ENCODE data around the gene CUZD1. TPM values are rescaled to one million over a fixed set of nuclear protein-coding genes. Genes with fewer than 3 reads are reported as not detected.
"Not testable (repeated sequence)": the region's sequence is repeated elsewhere in the genome, so short reads cannot be mapped to it uniquely, and the experiment has no call there.

The CUZD1 gene
- 1 to 10 TPM; 2.4 to 3.4 TPM for total RNA-seq

GRCh38 chr10:122845783-122846332 lies at the start of gene CUZD1:
Gene CUZD1, minus strand, starts transcription at chr10:122845857. Its CDS starts 14 bp downstream, at chr10:122845843.
- no peak for DNase-seq
- H3K27me3 Mint-ChIP-seq = no peaks in the 10 kb centered on the region
- CTCF ChIA-PET = no interaction called here
- H3K36me3 Mint-ChIP-seq (ENCODE audit: low read depth) = peaks cover 34% of the 10 kb centered on the region
- H3K9me3 Mint-ChIP-seq = peaks cover 11% of the 10 kb centered on the region
- peaks cover 6% of the 10 kb centered on the region for H3K4me1 Mint-ChIP-seq
- POLR2A ChIA-PET = no interaction called here
- no peak within 1 kb of the TSS for H3K27ac Mint-ChIP-seq
- H3K4me3 Mint-ChIP-seq = no peak within 1 kb of the TSS

DNA sequence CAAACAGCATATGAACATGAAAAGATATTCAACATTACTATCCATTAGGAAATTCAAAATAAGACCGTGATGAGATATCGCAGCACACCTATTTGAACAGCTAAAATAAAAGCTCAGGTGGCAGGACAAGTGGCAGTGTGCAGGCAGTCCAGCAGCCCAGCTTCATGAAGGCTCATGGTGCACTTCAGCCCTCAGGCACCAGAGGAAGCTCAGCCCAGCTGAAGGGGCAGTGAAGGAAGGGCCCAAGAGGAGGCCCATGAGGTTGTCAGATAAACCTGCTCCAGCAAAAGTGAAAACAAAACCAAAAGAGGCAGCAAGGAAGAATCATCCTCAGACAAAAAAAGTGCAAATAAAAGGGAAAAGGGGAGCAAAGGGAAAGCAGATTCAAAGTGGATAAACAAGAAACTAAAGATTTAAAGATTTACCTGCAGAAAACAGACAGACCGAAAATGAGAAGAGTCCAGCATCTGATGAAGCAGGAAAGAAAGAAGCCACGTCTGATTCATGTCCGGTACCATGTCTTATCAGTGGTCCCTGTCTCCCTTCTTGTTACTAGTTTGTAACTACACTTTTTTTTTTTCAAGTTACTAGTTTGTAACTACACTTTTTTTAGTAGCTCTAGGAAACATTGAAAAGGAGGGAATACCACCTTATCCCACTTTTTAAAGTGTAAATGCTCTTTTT lies 48.7 kb upstream of the CUZD1 start:
- no peak overlapping the region for H3K27ac Mint-ChIP-seq
- H3K4me1 Mint-ChIP-seq = peaks cover 6% of the 10 kb centered on the region
- POLR2A ChIA-PET = no interaction called here
- CTCF ChIA-PET = interaction anchor here (1.8 kb wide), 1 partner anchor 86 kb away, joined by 3 read pairs; the partner anchor contains the start of gene PSTK
- peaks cover 2% of the 10 kb centered on the region for H3K9me3 Mint-ChIP-seq
- no peak overlapping the region for H3K4me3 Mint-ChIP-seq
- H3K36me3 Mint-ChIP-seq (ENCODE audit: low read depth) = peaks cover 4% of the 10 kb centered on the region
- no peak for DNase-seq
- H3K27me3 Mint-ChIP-seq = no peaks in the 10 kb centered on the region

DNA sequence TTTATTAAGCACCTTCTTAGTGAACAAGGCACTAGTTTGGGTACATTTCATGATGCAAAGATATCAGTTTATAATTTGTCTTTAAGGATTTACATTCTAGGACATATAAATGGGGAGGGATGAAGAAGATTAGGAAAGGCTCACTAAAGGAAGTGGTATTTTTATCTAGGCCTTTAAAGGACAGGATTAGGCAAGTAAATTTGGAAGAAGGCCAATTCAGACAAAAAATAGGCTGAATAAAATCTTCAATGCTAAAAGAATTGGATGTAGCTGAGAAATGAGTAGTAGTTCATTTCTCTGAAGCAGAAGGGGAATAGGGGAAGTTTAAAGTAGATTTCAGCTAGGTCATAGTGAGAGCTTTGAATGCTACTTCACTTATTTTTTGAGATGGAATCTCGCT lies 38.5 kb upstream of the CUZD1 start:
- DNase-seq = no peak
- Mint-ChIP-seq H3K36me3 (ENCODE audit: low read depth) (peaks cover 11% of the 10 kb centered on the region), H3K27ac (no peak overlapping the region), H3K4me1 (peaks cover 18% of the 10 kb centered on the region), H3K27me3 (no peaks in the 10 kb centered on the region), H3K4me3 (no peak overlapping the region), H3K9me3 (no peaks in the 10 kb centered on the region)
- CTCF ChIA-PET = no interaction called here
- POLR2A ChIA-PET = no interaction called here

- no peak overlapping the region for H3K4me3 Mint-ChIP-seq
- H3K27me3 Mint-ChIP-seq = no peaks in the 10 kb centered on the region
- DNase-seq = no peak
- ChIA-PET POLR2A (no interaction called here), CTCF (no interaction called here)
- no peaks in the 10 kb centered on the region for H3K9me3 Mint-ChIP-seq
- H3K27ac Mint-ChIP-seq = no peak overlapping the region
- peaks cover 21% of the 10 kb centered on the region for H3K36me3 Mint-ChIP-seq (ENCODE audit: low read depth)
- peaks cover 32% of the 10 kb centered on the region for H3K4me1 Mint-ChIP-seq
These were observed 37.1 kb upstream of the CUZD1 start for GRCh38 chr10:122882766-122883165.

GRCh38 chr10:122879339-122880273 lies 33.9 kb upstream of the CUZD1 start, which contains the start of gene FAM24B:
Gene FAM24B, minus strand, starts transcription at chr10:122879581. Its CDS starts 29,066 bp downstream, at chr10:122850515.
- H3K36me3 Mint-ChIP-seq (ENCODE audit: low read depth) = peaks cover 38% of the 10 kb centered on the region
- peak within 1 kb of the TSS; percentile 96 for H3K27ac Mint-ChIP-seq
- no peaks in the 10 kb centered on the region for H3K27me3 Mint-ChIP-seq
- DNase-seq = peak; percentile 97
- peak within 1 kb of the TSS; percentile 94 for H3K4me3 Mint-ChIP-seq
- ChIA-PET CTCF (interaction anchor here (1.0 kb wide), 1 partner anchor 74 kb away, joined by 3 read pairs; no protein-coding TSS in a partner anchor), POLR2A (no interaction called here)
- H3K4me1 Mint-ChIP-seq = peaks cover 48% of the 10 kb centered on the region
- H3K9me3 Mint-ChIP-seq = peaks cover 2% of the 10 kb centered on the region

GRCh38 chr10:122878799-122879338 lies 33.2 kb upstream of the CUZD1 start:
- DNase-seq = no peak
- H3K9me3 Mint-ChIP-seq = peaks cover 6% of the 10 kb centered on the region
- no peaks in the 10 kb centered on the region for H3K27me3 Mint-ChIP-seq
- H3K4me1 Mint-ChIP-seq = peaks cover 51% of the 10 kb centered on the region
- peak overlapping the region; percentile 94 for H3K4me3 Mint-ChIP-seq
- peak overlapping the region; percentile 96 for H3K27ac Mint-ChIP-seq
- POLR2A ChIA-PET = no interaction called here
- CTCF ChIA-PET = interaction anchor here (0.7 kb wide), 1 partner anchor 246 kb away, joined by 4 read pairs; no protein-coding TSS in a partner anchor
- H3K36me3 Mint-ChIP-seq (ENCODE audit: low read depth) = peaks cover 46% of the 10 kb centered on the region

DNA sequence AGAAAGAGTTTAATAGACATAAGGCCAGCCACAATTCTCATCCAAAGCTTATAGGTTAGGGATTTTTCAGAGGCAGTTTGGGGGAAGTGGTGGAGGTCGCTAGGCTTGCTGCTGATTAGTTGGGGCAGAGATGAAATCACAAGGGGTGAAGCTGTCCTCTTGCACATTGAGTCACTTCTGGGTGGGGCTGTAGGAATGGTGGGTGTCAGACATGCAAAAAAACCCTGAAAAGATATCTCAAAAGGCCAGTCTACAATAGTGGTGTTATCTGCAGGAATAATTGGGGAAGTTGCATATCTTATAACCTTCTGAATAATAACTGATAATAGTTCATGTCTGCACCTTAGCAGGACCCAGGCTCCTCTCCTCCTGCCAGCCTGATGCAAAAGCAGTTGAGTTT lies 31.6 kb upstream of the CUZD1 start:
- H3K36me3 Mint-ChIP-seq (ENCODE audit: low read depth) = peaks cover 52% of the 10 kb centered on the region
- POLR2A ChIA-PET = no interaction called here
- H3K27me3 Mint-ChIP-seq = no peaks in the 10 kb centered on the region
- no peak for DNase-seq
- H3K9me3 Mint-ChIP-seq = peaks cover 9% of the 10 kb centered on the region
- CTCF ChIA-PET = no interaction called here
- H3K27ac Mint-ChIP-seq = peak overlapping the region; percentile 59
- H3K4me1 Mint-ChIP-seq = peaks cover 51% of the 10 kb centered on the region
- peak overlapping the region; percentile 94 for H3K4me3 Mint-ChIP-seq

DNA sequence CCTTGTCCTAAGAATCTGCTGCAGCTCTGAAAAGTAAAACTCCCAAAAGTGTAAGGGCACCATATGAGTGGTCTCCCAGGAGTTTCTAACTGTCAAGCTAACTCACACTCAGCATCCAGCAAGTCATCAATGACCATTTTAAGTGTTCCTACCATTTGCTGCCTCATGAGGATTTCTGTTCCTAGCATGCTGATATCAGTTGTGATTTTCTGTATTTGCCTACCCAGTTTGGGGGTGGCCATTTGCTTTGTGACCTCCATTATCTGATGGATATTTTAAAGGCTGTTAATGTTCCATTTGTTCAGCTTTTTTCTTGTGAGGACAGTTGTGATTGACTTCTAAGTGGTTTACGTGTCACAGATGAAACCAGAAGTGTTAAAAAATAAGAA lies 30.8 kb upstream of the CUZD1 start:
- Mint-ChIP-seq H3K9me3 (peaks cover 9% of the 10 kb centered on the region), H3K4me1 (peaks cover 51% of the 10 kb centered on the region), H3K27ac (no peak overlapping the region), H3K4me3 (no peak overlapping the region), H3K27me3 (no peaks in the 10 kb centered on the region), H3K36me3 (ENCODE audit: low read depth) (peaks cover 59% of the 10 kb centered on the region)
- DNase-seq = no peak
- CTCF ChIA-PET = no interaction called here
- POLR2A ChIA-PET = no interaction called here

- H3K36me3 Mint-ChIP-seq (ENCODE audit: low read depth) = peaks cover 56% of the 10 kb centered on the region
- no peaks in the 10 kb centered on the region for H3K27me3 Mint-ChIP-seq
- no peak overlapping the region for H3K27ac Mint-ChIP-seq
- POLR2A ChIA-PET = no interaction called here
- CTCF ChIA-PET = no interaction called here
- H3K9me3 Mint-ChIP-seq = peaks cover 9% of the 10 kb centered on the region
- no peak for DNase-seq
- H3K4me1 Mint-ChIP-seq = peaks cover 48% of the 10 kb centered on the region
- H3K4me3 Mint-ChIP-seq = no peak overlapping the region
These were observed 30.3 kb upstream of the CUZD1 start for GRCh38 chr10:122875843-122876466.

- Mint-ChIP-seq H3K9me3 (peaks cover 19% of the 10 kb centered on the region), H3K4me1 (peaks cover 15% of the 10 kb centered on the region), H3K36me3 (ENCODE audit: low read depth) (peaks cover 57% of the 10 kb centered on the region)
- POLR2A ChIA-PET, H3K4me3 Mint-ChIP-seq, DNase-seq, H3K27me3 Mint-ChIP-seq, CTCF ChIA-PET, H3K27ac Mint-ChIP-seq: not testable (repeated sequence)
These were observed 26.3 kb upstream of the CUZD1 start for GRCh38 chr10:122871947-122872346.

DNA sequence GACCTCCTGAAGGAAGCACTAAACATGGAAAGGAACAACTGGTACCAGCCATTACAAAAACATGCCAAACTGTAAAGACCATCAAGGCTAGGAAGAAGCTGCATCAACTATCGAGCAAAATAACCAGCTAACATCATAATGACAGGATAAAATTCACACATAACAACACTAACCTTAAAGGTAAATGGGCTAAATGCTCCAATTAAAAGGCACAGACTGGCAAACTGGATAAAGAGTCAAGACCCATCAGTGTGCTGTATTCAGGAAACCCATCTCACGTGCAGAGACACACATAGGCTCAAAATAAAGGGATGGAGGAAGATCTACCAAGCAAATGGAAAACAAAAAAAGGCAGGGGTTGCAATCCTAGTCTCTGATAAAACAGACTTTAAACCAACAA lies 23.1 kb upstream of the CUZD1 start:
- CTCF ChIA-PET, DNase-seq, H3K27me3 Mint-ChIP-seq, POLR2A ChIA-PET, H3K4me1 Mint-ChIP-seq, H3K27ac Mint-ChIP-seq, H3K4me3 Mint-ChIP-seq: not testable (repeated sequence)
- Mint-ChIP-seq H3K9me3 (peaks cover 12% of the 10 kb centered on the region), H3K36me3 (ENCODE audit: low read depth) (peaks cover 37% of the 10 kb centered on the region)

DNA sequence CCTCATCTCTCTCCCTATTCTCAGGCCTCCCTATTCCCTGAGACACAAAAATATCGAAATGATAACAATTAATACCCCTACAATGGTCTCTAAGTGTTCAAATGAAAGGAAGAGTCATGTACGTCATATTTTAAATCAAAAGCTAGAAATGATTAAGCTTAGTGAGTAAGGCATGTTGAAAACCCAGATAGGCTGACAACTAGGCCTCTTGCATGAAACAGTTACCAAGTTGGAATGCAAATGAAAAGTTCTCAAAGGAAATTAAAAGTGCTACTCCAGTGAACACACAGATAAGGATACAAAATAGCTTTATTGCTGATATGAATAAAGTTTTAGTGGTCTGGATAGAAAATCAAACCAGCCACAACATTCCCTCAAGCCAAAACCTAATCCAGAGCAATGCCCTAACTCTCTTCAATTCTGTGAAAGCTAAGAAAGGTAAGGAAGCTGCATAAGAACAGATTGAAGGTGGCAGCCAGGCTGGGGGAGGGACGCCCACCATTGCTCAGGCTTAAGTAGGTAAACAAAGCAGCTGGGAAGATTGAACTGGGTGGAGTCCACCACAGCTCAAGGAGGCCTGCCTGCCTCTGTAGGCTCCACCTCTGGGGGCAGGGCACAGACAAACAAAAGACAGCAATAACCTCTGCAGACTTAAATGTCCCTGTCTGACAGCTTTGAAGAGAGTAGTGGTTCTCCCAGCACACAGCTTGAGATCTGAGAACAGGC lies 21.3 kb upstream of the CUZD1 start:
- H3K4me3 Mint-ChIP-seq, H3K27me3 Mint-ChIP-seq, H3K9me3 Mint-ChIP-seq, CTCF ChIA-PET, POLR2A ChIA-PET, H3K4me1 Mint-ChIP-seq, DNase-seq, H3K27ac Mint-ChIP-seq: not testable (repeated sequence)
- H3K36me3 Mint-ChIP-seq (ENCODE audit: low read depth) = peaks cover 28% of the 10 kb centered on the region

Data from activated CD4-positive, alpha-beta T cell treated with anti-CD3 and anti-CD28 coated beads, Interleukin-2, amount 10 ng/mL, durations not matched to agents 7 days and 5 days (primary cell).